ENCODE data around the gene NACA2.
"Not testable (repeated sequence)": the region's sequence is repeated elsewhere in the genome, so short reads cannot be mapped to it uniquely, and the experiment has no call there.

Gene NACA2

GRCh38 chr17:61575352-61575975, 15.6 kb downstream of the NACA2 start:
- no peak for DNase-seq

- peak; percentile 22 for DNase-seq
Measured at GRCh38 chr17:61574542-61575351, 16.3 kb downstream of the NACA2 start.

- DNase-seq, result not testable (repeated sequence)
Measured at GRCh38 chr17:61572547-61572946, 18.5 kb downstream of the NACA2 start.

- no peak for DNase-seq
Measured at GRCh38 chr17:61571624-61572023, 19.4 kb downstream of the NACA2 start.

GRCh38 chr17:61570118-61570517, 20.9 kb downstream of the NACA2 start:
- no peak for DNase-seq

GRCh38 chr17:61569525-61569924, 21.5 kb downstream of the NACA2 start:
- not testable (repeated sequence) for DNase-seq

GRCh38 chr17:61568219-61569072, 22.6 kb downstream of the NACA2 start:
- peak; percentile 23 for DNase-seq

- DNase-seq, result no peak
Measured at GRCh38 chr17:61567045-61567802, 23.8 kb downstream of the NACA2 start.

GRCh38 chr17:61566448-61566847, 24.6 kb downstream of the NACA2 start:
- DNase-seq, result not testable (repeated sequence)

GRCh38 chr17:61565850-61566249, 25.2 kb downstream of the NACA2 start:
- DNase-seq, result not testable (repeated sequence)

- DNase-seq, result no peak
Measured at GRCh38 chr17:61565213-61565612, 25.8 kb downstream of the NACA2 start.

- DNase-seq, result no peak
Measured at GRCh38 chr17:61562287-61562686, 28.7 kb downstream of the NACA2 start.

GRCh38 chr17:61561354-61561753, 29.7 kb downstream of the NACA2 start:
- no peak for DNase-seq

- no peak for DNase-seq
Measured at GRCh38 chr17:61560071-61560470, 30.9 kb downstream of the NACA2 start.

- DNase-seq, result no peak
Measured at GRCh38 chr17:61556224-61557188, 34.5 kb downstream of the NACA2 start.

GRCh38 chr17:61555127-61555566, 35.9 kb downstream of the NACA2 start:
- no peak for DNase-seq

- DNase-seq, result no peak
Measured at GRCh38 chr17:61554209-61554608, 36.8 kb downstream of the NACA2 start.

GRCh38 chr17:61552560-61552959, 38.5 kb downstream of the NACA2 start:
- DNase-seq, result not testable (repeated sequence)

GRCh38 chr17:61551255-61551742, 39.7 kb downstream of the NACA2 start:
- DNase-seq, result peak; percentile 19

GRCh38 chr17:61547113-61547512, 43.9 kb downstream of the NACA2 start:
- DNase-seq, result no peak

- DNase-seq, result no peak
Measured at GRCh38 chr17:61545335-61545938, 45.6 kb downstream of the NACA2 start.
